ENCODE results near the gene AGBL4.

Gene AGBL4

GRCh38 chr1:48887796-48888195 lies 1136.0 kb downstream of the AGBL4 start:
- DNase-seq (ENCODE audit: low spot score): no peak

GRCh38 chr1:48882020-48882419 lies 1141.7 kb downstream of the AGBL4 start:
- DNase-seq (ENCODE audit: low spot score): no peak

- no peak for DNase-seq (ENCODE audit: low spot score)
These were observed 1145.4 kb downstream of the AGBL4 start for GRCh38 chr1:48878191-48878940.

GRCh38 chr1:48876330-48876785 lies 1147.4 kb downstream of the AGBL4 start:
- no peak for DNase-seq (ENCODE audit: low spot score)

- no peak for DNase-seq (ENCODE audit: low spot score)
These were observed 1148.0 kb downstream of the AGBL4 start for GRCh38 chr1:48875552-48876329.

- DNase-seq (ENCODE audit: low spot score): no peak
These were observed 1149.8 kb downstream of the AGBL4 start for GRCh38 chr1:48873944-48874343.

GRCh38 chr1:48870596-48870995 lies 1153.2 kb downstream of the AGBL4 start:
- no peak for DNase-seq (ENCODE audit: low spot score)

- DNase-seq (ENCODE audit: low spot score): no peak
These were observed 1154.4 kb downstream of the AGBL4 start for GRCh38 chr1:48869116-48869893.

- no peak for DNase-seq (ENCODE audit: low spot score)
These were observed 1158.8 kb downstream of the AGBL4 start for GRCh38 chr1:48864913-48865312.

- DNase-seq (ENCODE audit: low spot score): no peak
These were observed 1164.3 kb downstream of the AGBL4 start for GRCh38 chr1:48859456-48859855.

GRCh38 chr1:48858200-48858920 lies 1165.4 kb downstream of the AGBL4 start:
- no peak for DNase-seq (ENCODE audit: low spot score)

- DNase-seq (ENCODE audit: low spot score): no peak
These were observed 1170.7 kb downstream of the AGBL4 start for GRCh38 chr1:48853006-48853405.

GRCh38 chr1:48851638-48852037 lies 1172.1 kb downstream of the AGBL4 start:
- no peak for DNase-seq (ENCODE audit: low spot score)

GRCh38 chr1:48848035-48848434 lies 1175.7 kb downstream of the AGBL4 start:
- DNase-seq (ENCODE audit: low spot score): no peak

GRCh38 chr1:48846441-48846840 lies 1177.3 kb downstream of the AGBL4 start:
- no peak for DNase-seq (ENCODE audit: low spot score)

- no peak for DNase-seq (ENCODE audit: low spot score)
These were observed 1179.6 kb downstream of the AGBL4 start for GRCh38 chr1:48844187-48844586.

GRCh38 chr1:48841966-48842365 lies 1181.8 kb downstream of the AGBL4 start:
- DNase-seq (ENCODE audit: low spot score): no peak

- DNase-seq (ENCODE audit: low spot score): no peak
These were observed 1182.3 kb downstream of the AGBL4 start for GRCh38 chr1:48841461-48841860.

- DNase-seq (ENCODE audit: low spot score): no peak
These were observed 1192.4 kb downstream of the AGBL4 start for GRCh38 chr1:48831120-48831978.

- no peak for DNase-seq (ENCODE audit: low spot score)
These were observed 1193.0 kb downstream of the AGBL4 start for GRCh38 chr1:48830715-48831114.

- no peak for DNase-seq (ENCODE audit: low spot score)
These were observed 1194.3 kb downstream of the AGBL4 start for GRCh38 chr1:48829446-48829845.

All from hepatic stellate cell (primary cell).